H4 (cell line): ENCODE measurements around the gene SIRT2. TPM values are rescaled to one million over a fixed set of nuclear protein-coding genes. Genes with fewer than 3 reads are reported as not detected.
A peak's percentile ranks its signal among the peaks of the same experiment; 100 is the strongest.

Source experiments
- DNase-seq: peaks from one replicate; pipeline ENCODE4 v3.0.0-alpha.2; 2015; ENCODE audit warnings: low spot score
- total RNA-seq: library from RNA; depleted of rRNA; stranded (reverse); fragments of >200 nt; shearing (Covaris generic); gene quantifications from 2 replicates; pipeline ENCODE4 v1.2.3, GENCODE V29; 2014

Gene SIRT2
- total RNA-seq, 1 experiment from 2014 or later: 74.6 TPM

GRCh38 chr19:38845374-38846024 is 53.9 kb downstream of the SIRT2 start:
- DNase-seq: no peak

DNA sequence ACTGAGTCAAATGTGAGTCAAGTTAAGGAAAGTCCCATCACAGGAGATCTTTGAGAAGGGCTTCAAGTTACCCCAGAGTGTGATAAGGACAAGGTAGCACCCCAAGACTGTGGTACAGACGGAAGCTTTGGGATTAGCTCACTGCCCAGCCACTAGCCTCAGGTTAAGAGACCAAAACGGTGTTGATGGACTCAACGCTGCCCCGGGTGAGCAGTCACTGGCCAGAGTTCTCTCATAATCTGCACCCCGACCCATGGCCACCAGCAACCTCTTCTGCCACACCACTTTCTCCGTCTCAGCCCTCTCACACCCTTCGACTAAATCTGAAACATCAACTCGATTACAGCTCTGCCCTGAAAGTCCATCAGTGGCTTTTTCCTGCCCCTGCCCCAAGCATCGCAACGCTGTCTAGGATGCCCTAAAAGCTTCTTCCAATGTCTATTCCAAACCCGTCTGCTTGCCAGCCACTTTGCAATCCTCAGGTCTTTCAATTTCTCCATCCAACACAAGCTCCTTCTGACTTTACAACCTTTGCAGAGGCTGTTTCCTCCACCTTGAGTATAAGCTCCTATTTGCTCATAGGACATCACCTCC is 55.2 kb downstream of the SIRT2 start:
- no peak for DNase-seq

GRCh38 chr19:38843175-38843758 is 56.2 kb downstream of the SIRT2 start:
- no peak for DNase-seq

- DNase-seq: no peak
These were observed 56.8 kb downstream of the SIRT2 start for GRCh38 chr19:38842439-38843174.

DNA sequence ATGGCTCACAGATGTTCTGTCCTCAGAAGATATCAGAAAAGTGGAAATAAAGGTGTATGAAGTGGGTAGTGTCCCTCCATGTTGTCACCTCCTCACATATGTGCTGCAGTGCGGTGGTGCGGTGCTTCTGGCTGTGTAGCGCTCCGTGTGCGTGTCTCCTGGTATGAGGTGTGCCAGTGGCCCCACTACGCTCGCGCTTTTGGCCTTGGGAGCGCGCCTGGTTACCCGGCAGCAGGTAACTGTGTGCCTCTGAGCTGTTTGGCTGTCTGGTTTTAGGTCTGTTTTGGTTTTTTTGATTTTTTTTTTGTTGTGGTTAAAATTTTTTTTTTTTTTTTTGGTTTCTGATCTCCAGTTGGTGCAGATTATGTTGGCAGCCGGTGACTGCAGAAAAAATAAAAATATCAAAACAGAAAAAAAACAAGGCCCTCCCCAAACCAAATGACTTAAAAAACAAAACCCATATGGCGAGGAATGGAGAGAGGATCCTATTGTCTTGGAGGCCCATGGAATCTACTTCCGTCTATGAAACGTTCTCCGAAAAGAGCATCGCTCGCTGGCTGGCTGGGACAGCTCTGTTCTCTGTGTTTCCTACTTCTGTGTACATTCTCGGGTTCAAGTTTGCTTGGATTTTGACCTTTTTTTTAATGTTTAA is 57.5 kb downstream of the SIRT2 start:
- no peak for DNase-seq

DNA sequence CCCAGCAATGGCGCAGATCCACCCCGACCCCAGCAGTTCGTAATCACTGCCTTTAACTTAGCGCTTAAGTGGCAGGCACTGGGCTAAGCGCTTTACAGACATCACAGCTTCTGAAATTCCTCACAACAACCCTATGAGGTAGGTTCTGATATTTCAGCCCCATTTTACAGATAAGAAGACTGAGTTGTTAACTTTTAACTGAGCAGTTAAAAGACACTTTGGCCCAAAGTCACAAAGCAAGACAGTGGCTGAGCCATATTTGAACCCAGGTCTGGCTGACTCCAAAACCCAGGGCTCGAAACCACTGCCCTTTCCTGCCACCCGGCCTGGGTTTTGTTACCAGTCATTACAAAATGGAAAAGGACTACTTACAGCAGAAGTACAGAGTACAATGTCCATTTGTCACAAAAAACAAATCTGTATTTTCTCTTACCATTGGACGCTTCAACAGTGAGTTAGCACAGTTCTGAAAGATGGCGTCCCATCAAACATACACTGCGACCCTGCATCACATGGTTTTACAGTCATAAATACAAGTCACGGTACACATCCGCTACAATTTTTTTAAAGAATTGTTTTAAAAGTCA is 58.1 kb downstream of the SIRT2 start:
- DNase-seq: no peak

- no peak for DNase-seq
These were observed 58.8 kb downstream of the SIRT2 start for GRCh38 chr19:38840583-38840968.

- no peak for DNase-seq
These were observed 59.4 kb downstream of the SIRT2 start for GRCh38 chr19:38839816-38840582.

DNA sequence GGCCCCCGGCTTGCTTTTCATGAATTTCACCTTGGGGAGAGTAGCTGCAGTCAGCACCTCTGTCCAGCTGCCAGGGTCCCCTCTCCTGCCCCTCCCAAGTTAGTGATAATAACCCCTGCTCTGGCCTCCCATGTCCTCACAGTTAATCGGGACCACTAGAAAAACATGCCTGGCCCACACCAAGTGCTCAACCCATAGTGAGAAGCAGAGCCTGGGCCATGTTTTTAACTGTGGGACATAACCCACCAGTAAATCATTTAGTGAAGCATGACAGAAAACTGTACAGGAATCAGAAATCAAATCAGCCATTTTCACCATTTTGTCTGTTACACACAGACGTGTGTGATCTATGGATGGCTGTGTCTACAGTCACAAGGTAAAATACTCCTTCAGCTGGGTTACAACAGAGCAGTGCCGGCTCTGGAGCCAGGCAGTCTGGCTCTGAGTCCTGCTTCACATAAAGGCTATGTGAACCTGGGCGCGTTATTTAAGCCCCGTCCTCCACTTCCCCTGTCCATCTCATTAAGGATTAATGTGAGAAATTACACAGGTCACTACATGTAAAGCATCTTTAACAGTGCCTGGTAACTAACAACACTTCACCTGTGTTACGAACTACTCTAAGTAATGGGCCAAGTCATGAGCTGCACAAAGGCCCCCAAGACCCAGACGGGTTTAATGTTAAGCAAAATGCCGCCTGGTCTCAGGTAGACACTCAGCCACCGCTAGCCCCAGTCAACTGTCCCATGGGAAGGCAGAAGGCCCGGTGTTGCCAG is 60.2 kb downstream of the SIRT2 start:
- no peak for DNase-seq

- DNase-seq: no peak
These were observed 61.0 kb downstream of the SIRT2 start for GRCh38 chr19:38838208-38838985.

GRCh38 chr19:38837656-38838121 is 61.7 kb downstream of the SIRT2 start:
- no peak for DNase-seq

GRCh38 chr19:38836983-38837626 is 62.3 kb downstream of the SIRT2 start:
- no peak for DNase-seq

- DNase-seq: no peak
These were observed 63.0 kb downstream of the SIRT2 start for GRCh38 chr19:38836159-38836982.

GRCh38 chr19:38834590-38834989 is 64.8 kb downstream of the SIRT2 start:
- DNase-seq: no peak

DNA sequence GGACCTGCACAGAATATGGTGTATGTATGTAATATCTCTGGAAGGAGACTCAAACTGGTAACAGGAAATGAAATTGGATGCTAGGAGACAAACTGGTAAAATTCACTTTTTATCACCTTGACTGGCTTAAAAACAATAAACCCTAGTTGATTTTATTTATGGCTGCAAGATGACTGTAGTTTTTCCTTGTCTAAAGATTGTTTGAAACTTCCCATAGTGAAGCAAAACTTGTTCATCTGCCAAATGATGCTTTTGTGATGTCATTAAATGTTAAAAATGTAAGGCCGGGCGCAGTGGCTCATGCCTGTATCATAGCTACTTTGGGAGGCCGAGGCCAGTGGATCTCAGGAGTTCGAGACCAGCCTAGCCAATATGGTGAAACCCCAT is 65.3 kb downstream of the SIRT2 start:
- DNase-seq: no peak

DNA sequence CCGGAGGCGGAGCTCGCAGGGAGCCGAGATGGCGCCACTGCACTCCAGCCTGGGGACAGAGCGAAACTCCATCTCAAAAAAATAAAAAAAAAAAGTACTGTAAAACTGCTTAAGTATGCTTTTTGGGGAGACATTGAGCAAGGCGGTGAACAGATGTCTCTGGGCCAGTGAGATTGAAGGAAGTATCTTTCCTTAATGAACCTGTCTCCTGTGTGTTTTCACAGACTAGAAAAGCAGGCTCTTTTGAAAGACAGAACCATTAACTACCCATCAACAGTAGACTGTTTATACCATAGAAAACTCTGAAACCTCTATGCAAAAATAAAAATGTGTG is 66.4 kb downstream of the SIRT2 start:
- no peak for DNase-seq

- peak; percentile 86 for DNase-seq
These were observed 68.2 kb downstream of the SIRT2 start for GRCh38 chr19:38831142-38831605.
